H9 (cell line): ENCODE data around the gene CEP192. TPM values are rescaled to one million over a fixed set of nuclear protein-coding genes. Genes with fewer than 3 reads are reported as not detected.

Experiments
- DNase-seq: peaks from one replicate; pipeline ENCODE4 v3.0.0-alpha.2; 2017
- H2AFZ ChIP-seq: one replicate; pipeline ENCODE4 v1.6.1; 2013; ENCODE audit warnings: mild to moderate bottlenecking, low read length, control low read depth, moderate library complexity
- H2AK5ac ChIP-seq: 2 replicates; pipeline ENCODE4 v1.6.1; 2013; ENCODE audit warnings: low read length, control low read depth, mixed read lengths; ENCODE audit not compliant: insufficient read length
- H2BK120ac ChIP-seq: one replicate; pipeline ENCODE4 v1.6.1; 2013; ENCODE audit warnings: low read depth, mild to moderate bottlenecking, low read length, control low read depth, inconsistent platforms; ENCODE audit not compliant: poor library complexity, severe bottlenecking
- H2BK12ac ChIP-seq: 2 replicates; pipeline ENCODE4 v1.6.1; 2013; ENCODE audit warnings: low read length, control low read depth, mixed read lengths, low read depth; ENCODE audit not compliant: insufficient read length
- H2BK15ac ChIP-seq: 2 replicates; pipeline ENCODE4 v1.6.1; 2013; ENCODE audit warnings: low read depth, low read length, control low read depth
- H2BK20ac ChIP-seq: one replicate; pipeline ENCODE4 v1.6.1; 2013; ENCODE audit warnings: low read depth, mild to moderate bottlenecking, low read length, control low read depth, inconsistent platforms; ENCODE audit not compliant: poor library complexity, severe bottlenecking
- H2BK5ac ChIP-seq: 2 replicates; pipeline ENCODE4 v1.6.1; 2013; ENCODE audit warnings: low read length, control low read depth, mixed read lengths; ENCODE audit not compliant: insufficient read length
- H3K14ac ChIP-seq: 2 replicates; pipeline ENCODE4 v1.6.1; 2013; ENCODE audit warnings: low read length, control low read depth; ENCODE audit not compliant: insufficient read depth
- H3K18ac ChIP-seq: 2 replicates; pipeline ENCODE4 v1.6.1; 2013; ENCODE audit warnings: low read depth, mild to moderate bottlenecking, mixed read lengths, low read length, control low read depth; ENCODE audit not compliant: insufficient read length
- H3K23ac ChIP-seq: 2 replicates; pipeline ENCODE4 v1.6.1; 2013; ENCODE audit warnings: low read length, control low read depth, mixed read lengths, low read depth; ENCODE audit not compliant: insufficient read length
- H3K23me2 ChIP-seq: 2 replicates; pipeline ENCODE4 v1.6.1; 2013; ENCODE audit warnings: low read depth, mild to moderate bottlenecking, mixed read lengths, low read length, control low read depth; ENCODE audit not compliant: insufficient read length, poor library complexity, severe bottlenecking
- H3K27ac ChIP-seq: 2 replicates; pipeline ENCODE4 v1.5.1; 2013; ENCODE audit warnings: low read length, control low read depth, mixed read lengths, low read depth; ENCODE audit not compliant: insufficient read length
- H3K27me3 ChIP-seq: 2 replicates; pipeline ENCODE4 v1.6.1; 2013; ENCODE audit warnings: low read length, control low read depth, inconsistent platforms; ENCODE audit not compliant: insufficient read depth
- H3K4ac ChIP-seq: 2 replicates; pipeline ENCODE4 v1.6.1; 2013; ENCODE audit warnings: low read depth, mild to moderate bottlenecking, control low read depth, inconsistent platforms, low read length, moderate library complexity
- H3K4me1 ChIP-seq: 2 replicates; pipeline ENCODE4 v1.6.1; 2013; ENCODE audit warnings: low read length, control low read depth, inconsistent platforms; ENCODE audit not compliant: insufficient read depth
- H3K4me2 ChIP-seq: 2 replicates; pipeline ENCODE4 v1.6.1; 2013; ENCODE audit warnings: low read length, control low read depth, mixed read lengths; ENCODE audit not compliant: insufficient read length, insufficient read depth
- H3K56ac ChIP-seq: 2 replicates; pipeline ENCODE4 v1.6.1; 2013; ENCODE audit warnings: low read depth, mild to moderate bottlenecking, mixed read lengths, low read length, control low read depth; ENCODE audit not compliant: insufficient read length
- H3K79me1 ChIP-seq: 2 replicates; pipeline ENCODE4 v1.6.1; 2013; ENCODE audit warnings: low read depth, mild to moderate bottlenecking, moderate library complexity, low read length, control low read depth, inconsistent platforms; ENCODE audit not compliant: insufficient read depth, poor library complexity, severe bottlenecking
- H3K79me2 ChIP-seq: 2 replicates; pipeline ENCODE4 v1.6.1; 2013; ENCODE audit warnings: low read length, control low read depth, inconsistent platforms; ENCODE audit not compliant: insufficient read depth
- H3K9ac ChIP-seq: 2 replicates; pipeline ENCODE4 v1.6.1; 2013; ENCODE audit warnings: low read length, control low read depth, mixed read lengths; ENCODE audit not compliant: insufficient read length; ENCODE audit errors: extremely low read depth
- H3K9me3 ChIP-seq: one replicate; pipeline ENCODE4 v1.6.1; 2013; ENCODE audit warnings: low read depth, low read length, inconsistent platforms; ENCODE audit not compliant: control insufficient read depth
- H3T11ph ChIP-seq: one replicate; pipeline ENCODE4 v1.6.1; 2013; ENCODE audit warnings: mild to moderate bottlenecking, low read length, control low read depth, inconsistent platforms
- H4K20me1 ChIP-seq: one replicate; pipeline ENCODE4 v1.6.1; 2013; ENCODE audit not compliant: control insufficient read depth, insufficient read length, insufficient read depth
- H4K5ac ChIP-seq: 2 replicates; pipeline ENCODE4 v1.6.1; 2013; ENCODE audit warnings: low read depth, mild to moderate bottlenecking, mixed read lengths, low read length, control low read depth; ENCODE audit not compliant: insufficient read length
- H4K8ac ChIP-seq: replicated peaks from 2 replicates; pipeline ENCODE4 v1.6.1; 2013; ENCODE audit warnings: low read length, control low read depth, mixed read lengths, low read depth; ENCODE audit not compliant: insufficient read length
- H4K91ac ChIP-seq: 2 replicates; pipeline ENCODE4 v1.6.1; 2013; ENCODE audit warnings: low read depth, mild to moderate bottlenecking, moderate library complexity, mixed read lengths, low read length, control low read depth; ENCODE audit not compliant: insufficient read length
- H3K27ac Mint-ChIP-seq, 3 experiments: 2 replicates in 2 of 3; 3 replicates in 1 of 3; pipeline ENCODE4 v1.8.0; 2020 to 2021; ENCODE audit warnings: mixed read lengths in 3 of 3, mild to moderate bottlenecking in 1 of 3, moderate library complexity in 1 of 3
- H3K27me3 Mint-ChIP-seq: 2 replicates; pipeline ENCODE4 v1.8.0; 2021; ENCODE audit warnings: low read depth, mild to moderate bottlenecking, moderate library complexity, mixed read lengths
- H3K36me3 Mint-ChIP-seq, 3 experiments: 2 replicates in 2 of 3; 3 replicates in 1 of 3; pipeline ENCODE4 v1.8.0; 2020 to 2021; ENCODE audit warnings: low read depth in 3 of 3, mixed read lengths in 3 of 3; ENCODE audit not compliant: insufficient read depth in 1 of 3
- H3K4me1 Mint-ChIP-seq, 2 experiments: 2 replicates each; pipeline ENCODE4 v1.8.0; 2020; ENCODE audit warnings: mixed read lengths in 2 of 2
- H3K4me3 Mint-ChIP-seq, 2 experiments: 2 replicates in 1 of 2; 3 replicates in 1 of 2; pipeline ENCODE4 v1.8.0; 2020 to 2021; ENCODE audit warnings: mild to moderate bottlenecking in 2 of 2, mixed read lengths in 2 of 2, moderate library complexity in 1 of 2
- H3K9me3 Mint-ChIP-seq, 2 experiments: 2 replicates in 1 of 2; 3 replicates in 1 of 2; pipeline ENCODE4 v1.8.0; 2020; ENCODE audit warnings: mild to moderate bottlenecking in 2 of 2, mixed read lengths in 2 of 2, moderate library complexity in 1 of 2
- WGBS: extraction: QIAGEN DNeasy Blood & Tissue Kit; methylation state at CpG from one replicate; pipeline ENCODE4 v1.1.7; 2013; ENCODE audit warnings: missing lambda C conversion rate, low lambda C conversion rate, mixed read lengths; ENCODE audit not compliant: insufficient read length; ENCODE audit errors: extremely low coverage; 5-methylcytosine and 5-hydroxymethylcytosine counted together
- total RNA-seq: library from RNA; stranded (reverse); gene quantifications from 2 replicates; pipeline ENCODE4 v1.2.1, GENCODE V29; 2021
- TF ChIP-seq, protein P1 (sequence below): fragments of 200-600 bp; sonication (generic); conservative IDR thresholded peaks from 3 replicates; pipeline ENCODE4 v1.8.0; 2021; ENCODE audit warnings: antibody characterized with exemption, mild to moderate bottlenecking

Gene CEP192
- total RNA-seq, 1 experiment from 2014 or later = 23.5 TPM

DNA sequence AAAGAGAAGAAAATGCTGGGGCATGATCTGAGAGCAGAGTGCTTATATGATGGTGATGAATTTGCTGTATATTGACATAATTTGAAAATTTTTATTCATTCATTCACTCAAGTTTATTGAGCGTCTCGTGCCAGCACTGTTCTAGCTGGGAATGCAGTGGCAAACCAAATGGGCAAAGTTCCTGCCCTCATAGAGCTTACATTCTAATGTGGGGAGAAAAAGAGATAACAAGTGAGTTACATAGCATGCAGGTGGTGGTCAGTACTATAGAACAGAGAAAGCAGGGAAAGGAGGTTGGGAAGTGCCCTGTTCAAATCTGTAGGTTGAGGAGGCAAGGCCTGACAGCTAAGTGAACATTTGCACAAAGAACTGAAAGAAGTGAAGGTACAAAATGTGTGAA is 4.3 kb downstream of the CEP192 start:
- Histone ChIP-seq H3K4me2 (no peak overlapping the region), H3K27me3 (no peaks in the 10 kb centered on the region), H3K4ac (no peak overlapping the region), H4K91ac (no peak overlapping the region), H3K27ac (no peak overlapping the region), H3K9ac (no peak overlapping the region), H2AK5ac (no peak overlapping the region), H2BK5ac (no peak overlapping the region), H3T11ph (no peak overlapping the region), H3K18ac (no peak overlapping the region), H3K9me3 (no peaks in the 10 kb centered on the region), H3K4me1 (peaks cover 5% of the 10 kb centered on the region; the same call in 1 of the 2 replicates), H3K14ac (no peak overlapping the region), H3K79me1 (peaks cover 5% of the 10 kb centered on the region), H2BK15ac (no peak overlapping the region), H2AFZ (no peak overlapping the region), H2BK12ac (no peak overlapping the region), H2BK120ac (no peak overlapping the region), H2BK20ac (no peak overlapping the region), H3K79me2 (peaks cover 26% of the 10 kb centered on the region; the same call in 1 of the 2 replicates), H4K8ac (no peak overlapping the region), H3K23ac (no peak overlapping the region), H4K5ac (no peak overlapping the region), H3K23me2 (no peaks in the 10 kb centered on the region), H4K20me1 (no peaks in the 10 kb centered on the region), H3K56ac (no peak overlapping the region)
- H3K4me1 Mint-ChIP-seq = peaks cover 0 to 3% of the 10 kb centered on the region in 2 experiments; a peak in 2 of 4 replicates
- no peak overlapping the region for H3K4me3 Mint-ChIP-seq
- peaks cover 0 to 4% (median 0%) of the 10 kb centered on the region in 3 experiments; a peak in 1 of 7 replicates for H3K36me3 Mint-ChIP-seq
- H3K27ac Mint-ChIP-seq = no peak overlapping the region
- no peaks in the 10 kb centered on the region; a peak in 1 of 5 replicates for H3K9me3 Mint-ChIP-seq
- TF ChIP-seq, protein P1, sequence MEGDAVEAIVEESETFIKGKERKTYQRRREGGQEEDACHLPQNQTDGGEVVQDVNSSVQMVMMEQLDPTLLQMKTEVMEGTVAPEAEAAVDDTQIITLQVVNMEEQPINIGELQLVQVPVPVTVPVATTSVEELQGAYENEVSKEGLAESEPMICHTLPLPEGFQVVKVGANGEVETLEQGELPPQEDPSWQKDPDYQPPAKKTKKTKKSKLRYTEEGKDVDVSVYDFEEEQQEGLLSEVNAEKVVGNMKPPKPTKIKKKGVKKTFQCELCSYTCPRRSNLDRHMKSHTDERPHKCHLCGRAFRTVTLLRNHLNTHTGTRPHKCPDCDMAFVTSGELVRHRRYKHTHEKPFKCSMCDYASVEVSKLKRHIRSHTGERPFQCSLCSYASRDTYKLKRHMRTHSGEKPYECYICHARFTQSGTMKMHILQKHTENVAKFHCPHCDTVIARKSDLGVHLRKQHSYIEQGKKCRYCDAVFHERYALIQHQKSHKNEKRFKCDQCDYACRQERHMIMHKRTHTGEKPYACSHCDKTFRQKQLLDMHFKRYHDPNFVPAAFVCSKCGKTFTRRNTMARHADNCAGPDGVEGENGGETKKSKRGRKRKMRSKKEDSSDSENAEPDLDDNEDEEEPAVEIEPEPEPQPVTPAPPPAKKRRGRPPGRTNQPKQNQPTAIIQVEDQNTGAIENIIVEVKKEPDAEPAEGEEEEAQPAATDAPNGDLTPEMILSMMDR = no peak
- no peak for DNase-seq
- WGBS = no CpG with 5 or more reads among the region's 2 CpGs
- no peaks in the 10 kb centered on the region for H3K27me3 Mint-ChIP-seq
